OCI-LY1 (cell line): ENCODE measurements around the gene INTS3.

Source experiments
- H2AFZ ChIP-seq: fragments of 200-600 bp; sonication (generic), shearing (Covaris generic); 2 replicates; pipeline ENCODE4 v1.6.0; 2014; ENCODE audit warnings: antibody characterized with exemption, mild to moderate bottlenecking, low read length
- H3F3A ChIP-seq: fragments of 200-600 bp; sonication (generic), shearing (Covaris generic); 2 replicates; pipeline ENCODE4 v1.6.0; 2014; ENCODE audit warnings: mild to moderate bottlenecking, antibody characterized with exemption, low read length, moderate library complexity; ENCODE audit not compliant: insufficient read depth
- H3K27ac ChIP-seq: fragments of 200-600 bp; sonication (generic); 2 replicates; pipeline ENCODE4 v1.5.1; 2014; ENCODE audit warnings: low read length, mixed run types, mild to moderate bottlenecking, low read depth; ENCODE audit not compliant: poor library complexity, severe bottlenecking
- H3K27me3 ChIP-seq: fragments of 200-600 bp; sonication (generic); 2 replicates; pipeline ENCODE4 v1.6.0; 2014; ENCODE audit warnings: antibody characterized with exemption, mild to moderate bottlenecking, low read length, moderate library complexity; ENCODE audit not compliant: insufficient read depth
- H3K36me3 ChIP-seq: fragments of 200-600 bp; sonication (generic); 2 replicates; pipeline ENCODE4 v1.6.1; 2014; ENCODE audit warnings: mild to moderate bottlenecking, antibody characterized with exemption, low read length, moderate library complexity, mixed read lengths; ENCODE audit not compliant: insufficient read depth
- H3K4me1 ChIP-seq: fragments of 200-600 bp; sonication (generic); 2 replicates; pipeline ENCODE4 v1.5.1; 2014; ENCODE audit warnings: mild to moderate bottlenecking, low read length, moderate library complexity; ENCODE audit not compliant: insufficient read depth, severe bottlenecking
- H3K4me2 ChIP-seq: fragments of 200-600 bp; sonication (generic), shearing (Covaris generic); 2 replicates; pipeline ENCODE4 v1.6.1; 2014; ENCODE audit warnings: low read length
- H3K4me3 ChIP-seq: fragments of 200-600 bp; sonication (generic); 2 replicates; pipeline ENCODE4 v1.5.1; 2014; ENCODE audit warnings: low read length, low read depth, mild to moderate bottlenecking, mixed read lengths; ENCODE audit not compliant: poor library complexity, severe bottlenecking
- H3K79me2 ChIP-seq: fragments of 200-600 bp; shearing (Covaris generic); 2 replicates; pipeline ENCODE4 v1.6.1; 2016; ENCODE audit warnings: mixed run types, low read length, mixed read lengths; ENCODE audit not compliant: insufficient read depth
- H3K9ac ChIP-seq: fragments of 200-600 bp; sonication (generic), shearing (Covaris generic); 2 replicates; pipeline ENCODE4 v1.6.1; 2014; ENCODE audit warnings: mild to moderate bottlenecking, low read length, mixed read lengths
- H3K9me2 ChIP-seq: fragments of 200-600 bp; sonication (generic), shearing (Covaris generic); 2 replicates; pipeline ENCODE4 v1.6.1; 2014; ENCODE audit warnings: low read depth, mild to moderate bottlenecking, low read length, mixed read lengths
- H3K9me3 ChIP-seq: fragments of 200-600 bp; shearing (Covaris generic); 2 replicates; pipeline ENCODE4 v1.6.1; 2014; ENCODE audit warnings: low read length, mixed read lengths
- H4K20me1 ChIP-seq: fragments of 200-600 bp; sonication (generic), shearing (Covaris generic); 2 replicates; pipeline ENCODE4 v1.6.0; 2016; ENCODE audit warnings: mild to moderate bottlenecking, low read length; ENCODE audit not compliant: insufficient read depth
- CTCF ChIP-seq: fragments of 200-600 bp; sonication (generic), shearing (Covaris generic); IDR thresholded peaks from 2 replicates; pipeline ENCODE4 v1.5.1; 2017; ENCODE audit warnings: mild to moderate bottlenecking, antibody characterized with exemption, low read length, moderate library complexity, mixed read lengths
- EZH2 ChIP-seq: fragments of 200-600 bp; sonication (generic), shearing (Covaris generic); IDR thresholded peaks from 2 replicates; pipeline ENCODE4 v1.8.0; 2017; ENCODE audit warnings: borderline replicate concordance, mixed run types, mild to moderate bottlenecking, antibody characterized with exemption, low read length, moderate library complexity, mixed read lengths

INTS3 gene

GRCh38 chr1:153771261-153771660, 43.4 kb downstream of the INTS3 start:
- peaks cover 72% of the 10 kb centered on the region for H3K36me3 ChIP-seq
- no peaks in the 10 kb centered on the region for H3K9me2 ChIP-seq
- no peaks in the 10 kb centered on the region for H3K27me3 ChIP-seq
- H2AFZ ChIP-seq: no peak overlapping the region
- H3K4me1 ChIP-seq: peaks cover 10% of the 10 kb centered on the region
- H3K27ac ChIP-seq: no peak overlapping the region
- no peak for TF ChIP-seq CTCF
- TF ChIP-seq EZH2: no peak
- no peaks in the 10 kb centered on the region for H3F3A ChIP-seq
- no peak overlapping the region for H3K9ac ChIP-seq
- H3K79me2 ChIP-seq: no peaks in the 10 kb centered on the region
- H4K20me1 ChIP-seq: no peaks in the 10 kb centered on the region
- no peak overlapping the region for H3K4me2 ChIP-seq
- no peak overlapping the region for H3K4me3 ChIP-seq
- no peaks in the 10 kb centered on the region for H3K9me3 ChIP-seq

- TF ChIP-seq CTCF (peak; percentile 58; the same call in 1 of the 2 replicates), EZH2 (no peak)
- H3K9me2 ChIP-seq: no peaks in the 10 kb centered on the region
- H4K20me1 ChIP-seq: no peaks in the 10 kb centered on the region
- H3K36me3 ChIP-seq: peaks cover 70% of the 10 kb centered on the region
- H3K4me2 ChIP-seq: no peak overlapping the region
- peaks cover 12% of the 10 kb centered on the region for H3K4me1 ChIP-seq
- no peak overlapping the region for H3K4me3 ChIP-seq
- no peaks in the 10 kb centered on the region for H3K79me2 ChIP-seq
- H3K27me3 ChIP-seq: no peaks in the 10 kb centered on the region
- no peaks in the 10 kb centered on the region for H3K9me3 ChIP-seq
- no peak overlapping the region for H3K9ac ChIP-seq
- H3K27ac ChIP-seq: no peak overlapping the region
- no peak overlapping the region for H2AFZ ChIP-seq
- no peaks in the 10 kb centered on the region for H3F3A ChIP-seq
These were observed 44.2 kb downstream of the INTS3 start for GRCh38 chr1:153771841-153772593.

GRCh38 chr1:153773096-153773921, 45.5 kb downstream of the INTS3 start:
- H4K20me1 ChIP-seq: no peaks in the 10 kb centered on the region
- no peak overlapping the region for H3K4me2 ChIP-seq
- peaks cover 57% of the 10 kb centered on the region for H3K36me3 ChIP-seq
- no peak overlapping the region for H3K4me3 ChIP-seq
- H3K9me3 ChIP-seq: no peaks in the 10 kb centered on the region
- H3F3A ChIP-seq: no peaks in the 10 kb centered on the region
- no peak for TF ChIP-seq EZH2
- no peak for TF ChIP-seq CTCF
- H3K27ac ChIP-seq: no peak overlapping the region
- H3K9ac ChIP-seq: no peak overlapping the region
- no peaks in the 10 kb centered on the region for H3K27me3 ChIP-seq
- no peak overlapping the region for H2AFZ ChIP-seq
- H3K79me2 ChIP-seq: no peaks in the 10 kb centered on the region
- H3K9me2 ChIP-seq: no peaks in the 10 kb centered on the region
- peaks cover 12% of the 10 kb centered on the region for H3K4me1 ChIP-seq
